Gastroesophageal sphincter (tissue), 4 donors: ENCODE results near the gene DBF4B. TPM values are rescaled to one million over a fixed set of nuclear protein-coding genes. Genes with fewer than 3 reads are reported as not detected.
"Not testable (repeated sequence)": the region's sequence is repeated elsewhere in the genome, so short reads cannot be mapped to it uniquely, and the experiment has no call there.

Source experiments
- ATAC-seq: fragments of 150-250 bp; one replicate; pipeline ENCODE4 v1.9.1; 2016; ENCODE audit warnings: mild to moderate bottlenecking, moderate library complexity
- H3K27ac ChIP-seq, 4 donors: fragments of 200-600 bp; sonication (generic) in 3 of 4; 1 replicate in 3 of 4; 2 replicates in 1 of 4; pipeline ENCODE4 v1.5.1; 2016 to 2019
- H3K27me3 ChIP-seq: fragments of 200-600 bp; sonication (generic); one replicate; pipeline ENCODE4 v1.5.1; 2019
- H3K36me3 ChIP-seq, 2 donors: fragments of 200-600 bp; sonication (generic); one replicate each; pipeline ENCODE4 v1.5.1; 2019; ENCODE audit warnings: control low read depth in 1 of 2
- H3K4me1 ChIP-seq, 3 donors: fragments of 200-600 bp; sonication (generic); 1 replicate in 2 of 3; 2 replicates in 1 of 3; pipeline ENCODE4 v1.5.1; 2016 to 2019; ENCODE audit warnings: control low read depth in 2 of 3
- H3K4me3 ChIP-seq, 2 donors: fragments of 200-600 bp; sonication (generic); one replicate each; pipeline ENCODE4 v1.5.1; 2019; ENCODE audit warnings: mild to moderate bottlenecking in 1 of 2, moderate library complexity in 1 of 2
- H3K9me3 ChIP-seq, 3 donors: fragments of 200-600 bp; sonication (generic); one replicate each; pipeline ENCODE4 v1.5.1; 2017 to 2019; ENCODE audit warnings: control low read depth in 2 of 3
- EP300 ChIP-seq: sonication (generic); formaldehyde crosslinking; IDR thresholded peaks from one replicate; pipeline ENCODE4 v1.6.1; 2017; ENCODE audit warnings: antibody characterized with exemption, mild to moderate bottlenecking
- POLR2A ChIP-seq, 2 donors: fragments of 450-650 bp; IDR thresholded peaks; one replicate each; pipeline ENCODE4 v1.6.1; 2017; ENCODE audit warnings: antibody characterized with exemption in 2 of 2, mild to moderate bottlenecking in 2 of 2, moderate library complexity in 1 of 2
- POLR2AphosphoS5 ChIP-seq: sonication (generic); formaldehyde crosslinking; IDR thresholded peaks from one replicate; pipeline ENCODE4 v1.6.1; 2017; ENCODE audit warnings: antibody characterized with exemption
- WGBS, 2 donors: methylation state at CpG; one replicate each; pipeline ENCODE4 v1.1.5; 2018; ENCODE audit warnings: low coverage in 1 of 2; 5-methylcytosine and 5-hydroxymethylcytosine counted together
- total RNA-seq, 4 donors: library from RNA; depleted of rRNA; stranded (reverse); fragments of >200 nt; gene quantifications; one replicate each; pipeline ENCODE4 v1.1.0, GENCODE V29; 2016
- TF ChIP-seq, protein P1 (sequence below), 4 experiments: fragments of 200-600 bp in 2 of 4; fragments of 450-650 bp in 2 of 4; sonication (generic) in 1 of 4; IDR thresholded peaks; one replicate each; pipeline ENCODE4 v1.5.1; 2017 to 2019; ENCODE audit warnings: antibody characterized with exemption in 4 of 4, mild to moderate bottlenecking in 2 of 4, moderate library complexity in 2 of 4

Gene DBF4B
- total RNA-seq, 4 donors from 2014 or later = 0.96 to 7.2 (median 3.9) TPM

DNA sequence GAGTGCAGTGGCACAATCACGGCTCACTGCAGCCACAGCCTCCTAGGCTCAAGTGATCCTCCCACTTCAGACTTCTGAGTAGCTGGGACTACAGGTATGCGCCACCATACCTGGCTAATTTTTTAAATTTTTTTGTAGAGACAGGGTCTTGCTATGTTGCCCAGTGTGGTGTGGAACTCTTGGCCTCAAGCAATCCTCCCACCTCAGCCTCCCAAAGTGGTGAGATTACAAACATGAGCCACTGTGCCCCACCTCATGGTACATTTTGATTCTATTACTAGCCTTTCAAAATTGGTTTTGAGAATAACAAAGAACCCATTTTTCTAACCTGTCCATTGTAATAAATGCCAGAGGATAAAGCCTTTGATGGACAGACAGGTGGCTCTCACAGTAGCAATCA is 20.3 kb upstream of the DBF4B start:
- Histone ChIP-seq H3K36me3 (peaks cover 0 to 26% of the 10 kb centered on the region in 2 donors), H3K27me3 (no peaks in the 10 kb centered on the region), H3K27ac (no peak overlapping the region), H3K4me1 (peaks cover 0 to 24% (median 7%) of the 10 kb centered on the region in 3 donors), H3K9me3 (no peaks in the 10 kb centered on the region), H3K4me3 (no peak overlapping the region)
- no peak for TF ChIP-seq POLR2A (IDR thresholded peaks at IDR 0.05)
- ATAC-seq = no peak
- 67 to 83% methylated on average over 2 of the region's 2 CpGs for WGBS, 2 donors

DNA sequence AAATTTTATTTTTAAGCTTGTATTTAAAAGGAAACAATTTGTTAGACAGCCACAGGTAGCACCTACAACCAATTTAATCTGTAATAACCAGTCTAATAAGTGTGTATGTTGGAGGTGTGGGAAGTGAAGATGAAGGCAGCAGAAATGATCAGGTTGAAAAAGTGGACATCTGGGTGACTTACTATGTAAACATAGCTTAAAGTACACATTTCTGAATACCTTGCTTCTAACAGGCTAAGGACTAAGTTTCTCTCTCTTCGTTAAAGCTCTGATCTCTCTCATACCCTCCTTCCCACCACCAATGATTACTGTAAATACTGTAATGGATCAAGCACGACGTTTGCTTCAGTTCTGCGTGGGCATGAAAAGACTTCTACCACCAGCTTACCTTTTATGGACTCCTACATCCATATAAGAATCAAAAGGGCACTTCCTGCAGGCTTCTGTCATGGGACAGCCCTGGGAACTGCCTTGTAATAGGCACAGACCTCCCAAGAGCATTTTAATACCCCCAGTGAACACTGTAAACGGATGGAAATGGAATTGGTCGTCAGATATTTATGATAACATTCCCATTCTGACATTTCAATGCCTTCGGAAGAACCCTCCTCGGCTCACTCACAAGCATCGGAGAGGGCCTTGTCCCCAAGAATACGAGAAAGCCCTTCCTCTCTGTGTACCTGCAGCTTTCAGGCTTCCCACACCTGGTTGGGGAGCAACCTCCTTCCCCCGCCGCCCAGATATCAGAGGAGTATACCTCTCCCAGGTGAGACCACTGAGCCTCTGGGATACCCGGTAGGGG is 19.6 kb upstream of the DBF4B start:
- TF ChIP-seq EP300 = no peak
- TF ChIP-seq, protein P1, sequence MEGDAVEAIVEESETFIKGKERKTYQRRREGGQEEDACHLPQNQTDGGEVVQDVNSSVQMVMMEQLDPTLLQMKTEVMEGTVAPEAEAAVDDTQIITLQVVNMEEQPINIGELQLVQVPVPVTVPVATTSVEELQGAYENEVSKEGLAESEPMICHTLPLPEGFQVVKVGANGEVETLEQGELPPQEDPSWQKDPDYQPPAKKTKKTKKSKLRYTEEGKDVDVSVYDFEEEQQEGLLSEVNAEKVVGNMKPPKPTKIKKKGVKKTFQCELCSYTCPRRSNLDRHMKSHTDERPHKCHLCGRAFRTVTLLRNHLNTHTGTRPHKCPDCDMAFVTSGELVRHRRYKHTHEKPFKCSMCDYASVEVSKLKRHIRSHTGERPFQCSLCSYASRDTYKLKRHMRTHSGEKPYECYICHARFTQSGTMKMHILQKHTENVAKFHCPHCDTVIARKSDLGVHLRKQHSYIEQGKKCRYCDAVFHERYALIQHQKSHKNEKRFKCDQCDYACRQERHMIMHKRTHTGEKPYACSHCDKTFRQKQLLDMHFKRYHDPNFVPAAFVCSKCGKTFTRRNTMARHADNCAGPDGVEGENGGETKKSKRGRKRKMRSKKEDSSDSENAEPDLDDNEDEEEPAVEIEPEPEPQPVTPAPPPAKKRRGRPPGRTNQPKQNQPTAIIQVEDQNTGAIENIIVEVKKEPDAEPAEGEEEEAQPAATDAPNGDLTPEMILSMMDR (IDR thresholded peaks at IDR 0.05) = no peak
- no peak for TF ChIP-seq POLR2A (IDR thresholded peaks at IDR 0.05)
- TF ChIP-seq POLR2AphosphoS5 = no peak
- H3K9me3 ChIP-seq = no peaks in the 10 kb centered on the region
- no peak for ATAC-seq
- H3K27me3 ChIP-seq = no peaks in the 10 kb centered on the region
- H3K36me3 ChIP-seq = peaks cover 0 to 19% of the 10 kb centered on the region in 2 donors
- H3K4me1 ChIP-seq = peaks cover 0 to 24% (median 7%) of the 10 kb centered on the region in 3 donors
- H3K4me3 ChIP-seq = peak overlapping the region; percentile 59 to 75
- peak overlapping the region; percentile 83 to 91 (median 86) for H3K27ac ChIP-seq
- WGBS, 2 donors = 0 to 4% methylated on average over 7 to 10 of the region's 13 CpGs

DNA sequence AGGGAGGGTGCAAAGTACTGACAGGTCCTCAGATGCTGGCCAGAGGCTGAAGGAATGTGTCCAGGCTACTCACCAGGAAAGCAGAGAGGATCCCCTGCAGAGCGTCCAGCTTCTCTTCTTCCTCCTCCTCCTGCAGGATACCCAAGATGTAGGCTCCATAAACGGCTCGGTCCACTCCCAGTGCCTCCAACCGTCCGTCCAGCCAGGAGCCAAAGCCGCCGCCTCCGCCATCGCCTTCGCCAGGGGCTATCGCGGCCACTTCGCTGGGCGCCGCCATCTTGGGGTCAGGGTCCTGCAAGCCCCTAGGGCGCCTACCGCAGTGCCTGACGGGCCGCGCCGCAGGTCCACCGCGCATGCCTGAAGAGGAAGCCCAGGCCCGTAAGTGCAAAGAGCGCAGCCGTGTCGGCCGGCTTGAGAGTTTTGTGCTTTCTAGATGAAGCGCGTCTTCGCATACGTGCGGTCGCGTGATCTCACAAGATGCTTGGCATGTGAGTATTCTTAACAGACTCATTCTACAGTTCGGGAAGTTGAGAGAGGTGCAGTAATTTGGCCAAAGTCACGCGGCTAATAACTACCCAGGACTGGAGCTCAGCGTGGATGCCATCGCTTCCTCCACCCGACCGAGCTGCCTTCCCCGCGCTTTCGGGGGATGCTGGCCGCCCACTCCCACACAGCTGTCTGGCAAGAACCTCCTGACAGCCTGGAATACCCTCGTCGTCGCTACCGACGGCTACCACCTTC is 18.8 kb upstream of the DBF4B start, which contains the start of gene CCDC43:
Gene CCDC43, minus strand, starts transcription at position 300 of the 741 bp plus-strand sequence. Its CDS starts 23 bp downstream, at position 277.
- WGBS, 2 donors = 0% methylated on average over 6 of the region's 51 CpGs; no CpG with 5 or more reads in 1 of the 2 donors
- peak; percentile 96 for ATAC-seq
- peak within 1 kb of the TSS; percentile 83 to 91 (median 86) for H3K27ac ChIP-seq
- H3K27me3 ChIP-seq = no peaks in the 10 kb centered on the region
- TF ChIP-seq EP300 (no peak), POLR2A (IDR thresholded peaks at IDR 0.05) (peak; percentile 24 to 44), POLR2AphosphoS5 (peak; percentile 57)
- TF ChIP-seq, protein P1 (IDR thresholded peaks at IDR 0.05) = no peak
- H3K4me3 ChIP-seq = peak within 1 kb of the TSS; percentile 59 to 75
- H3K36me3 ChIP-seq = peaks cover 0 to 11% of the 10 kb centered on the region in 2 donors
- H3K9me3 ChIP-seq = no peaks in the 10 kb centered on the region
- peaks cover 0 to 24% (median 7%) of the 10 kb centered on the region in 3 donors for H3K4me1 ChIP-seq

DNA sequence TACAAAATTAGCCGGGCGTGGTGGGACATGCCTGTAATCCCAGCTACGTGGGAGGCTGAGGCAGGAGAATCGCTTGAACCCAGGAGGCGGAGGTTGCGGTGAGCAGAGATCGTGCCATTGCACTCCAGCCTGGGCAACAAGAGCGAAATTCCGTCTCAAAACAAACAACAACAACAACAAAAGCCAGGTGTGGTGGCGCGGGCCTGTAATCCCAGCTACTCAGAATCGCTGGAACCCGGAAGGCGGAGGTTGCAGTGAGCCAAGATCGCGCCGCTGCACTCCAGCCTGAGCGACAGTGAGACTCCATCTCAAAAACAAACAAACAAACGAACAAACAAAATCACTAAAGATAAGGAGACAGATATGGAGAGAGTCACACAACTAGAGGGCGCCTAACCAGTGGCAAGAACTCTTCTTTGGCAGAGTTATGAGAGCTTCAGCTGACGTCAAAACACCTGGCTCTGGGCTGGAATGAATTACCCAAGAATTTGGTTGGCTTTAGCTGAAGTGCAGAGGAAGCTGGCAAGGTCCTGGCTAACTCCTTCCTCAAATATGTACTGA is 17.6 kb upstream of the DBF4B start:
- not testable (repeated sequence) for H3K27me3 ChIP-seq, H3K36me3 ChIP-seq, H3K4me3 ChIP-seq, H3K9me3 ChIP-seq, ATAC-seq
- Histone ChIP-seq H3K27ac (peak overlapping the region in 3 of 4 donors; percentile 83 to 91 (median 86)), H3K4me1 (peaks cover 0 to 24% (median 7%) of the 10 kb centered on the region in 3 donors)
- 60 to 75% methylated on average over 4 to 9 of the region's 21 CpGs for WGBS, 2 donors

DNA sequence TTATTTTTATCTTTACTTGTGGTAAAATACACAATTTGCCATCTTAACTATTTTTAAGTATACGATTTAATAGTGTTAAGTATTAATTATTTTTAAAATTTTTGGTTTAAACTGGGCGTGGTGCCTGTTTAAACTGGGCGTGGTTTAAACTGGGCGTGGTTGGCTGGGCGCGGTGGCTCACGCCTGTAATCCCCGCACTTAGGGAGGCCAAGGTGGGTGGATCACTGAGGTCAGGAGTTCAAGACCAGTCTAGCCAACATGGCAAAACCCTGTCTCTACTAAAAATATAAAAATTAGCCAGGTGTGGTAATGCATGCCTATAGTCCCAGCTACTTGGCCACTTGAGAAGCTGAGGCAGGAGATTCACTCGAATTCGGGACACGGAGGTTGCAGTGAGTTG is 14.9 kb upstream of the DBF4B start:
- Histone ChIP-seq H3K27ac (no peak overlapping the region), H3K27me3 (no peaks in the 10 kb centered on the region), H3K9me3 (no peaks in the 10 kb centered on the region), H3K4me3 (no peak overlapping the region), H3K36me3 (no peaks in the 10 kb centered on the region), H3K4me1 (peaks cover 0 to 14% (median 5%) of the 10 kb centered on the region in 3 donors)
- ATAC-seq = no peak
- WGBS, 2 donors = 72 to 84% methylated on average over 8 to 11 of the region's 11 CpGs
- TF ChIP-seq POLR2AphosphoS5 (no peak), POLR2A (IDR thresholded peaks at IDR 0.05) (no peak), EP300 (no peak)
- TF ChIP-seq, protein P1 (IDR thresholded peaks at IDR 0.05) = no peak

DNA sequence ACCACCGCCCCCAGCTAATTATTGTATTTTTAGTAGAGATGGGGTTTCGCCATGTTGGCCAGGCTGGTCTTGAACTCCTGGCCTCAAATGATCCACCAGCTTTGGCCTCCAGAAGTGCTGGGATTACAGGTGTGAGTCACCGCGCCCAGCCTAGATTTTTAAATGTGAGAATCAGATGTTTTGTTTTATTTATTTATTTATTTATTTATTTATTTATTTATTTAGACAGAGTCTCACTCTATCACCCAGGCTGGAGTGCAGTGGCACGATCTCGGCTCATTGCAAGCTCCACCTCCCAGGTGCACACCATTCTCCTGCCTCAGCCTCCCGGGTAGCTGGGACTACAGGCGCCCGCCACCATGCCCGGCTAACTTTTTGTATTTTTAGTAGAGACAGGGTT is 8.2 kb upstream of the DBF4B start:
- ATAC-seq = not testable (repeated sequence)

More for the DNA sequence above, 8.2 kb upstream of the DBF4B start:
- not testable (repeated sequence) for H3K27me3 ChIP-seq, H3K27ac ChIP-seq, H3K9me3 ChIP-seq, H3K4me3 ChIP-seq, H3K4me1 ChIP-seq, H3K36me3 ChIP-seq
- WGBS, 2 donors = 68 to 80% methylated on average over 7 to 9 of the region's 10 CpGs
